H1 (cell line): ENCODE data around the gene BAZ1B. TPM values are rescaled to one million over a fixed set of nuclear protein-coding genes. Genes with fewer than 3 reads are reported as not detected.

Experiments used
- CTCF ChIA-PET: fragments of 300-600 bp; sonication (Branson Sonifier 250); formaldehyde crosslinking; loops from one replicate; lab custom pipeline; 2021; ENCODE audit not compliant: partially characterized antibody; lab: Charles Lee
- POLR2A ChIA-PET: fragments of 300-600 bp; sonication (Branson Sonifier 250); formaldehyde crosslinking; loops from one replicate; lab custom pipeline; 2021; ENCODE audit warnings: inconsistent platforms; ENCODE audit not compliant: partially characterized antibody; lab: Charles Lee
- DNase-seq, 2 experiments: peaks; one replicate each; pipeline versions ENCODE4 v3.0.0 to v3.0.0-alpha.2; 2010 to 2022; ENCODE audit warnings: low spot score in 2 of 2, low read depth in 1 of 2, mixed read lengths in 1 of 2
- FAIRE-seq: peaks from 2 replicates; lab custom pipeline; 2011; peaks lifted over from hg19 to GRCh38; lab: Jason Lieb, UNC
- H2AFZ ChIP-seq: 2 replicates; pipeline ENCODE4 v1.8.1; 2012; ENCODE audit warnings: low read length, inconsistent platforms
- H2AK5ac ChIP-seq: 2 replicates; pipeline ENCODE4 v1.6.1; 2013; ENCODE audit warnings: low read depth, low read length
- H2BK120ac ChIP-seq: replicated peaks from 2 replicates; pipeline ENCODE3; 2013; ENCODE audit warnings: low read depth, low read length, inconsistent platforms
- H2BK12ac ChIP-seq: 2 replicates; pipeline ENCODE4 v1.6.1; 2013; ENCODE audit warnings: low read depth, low read length
- H2BK15ac ChIP-seq: 2 replicates; pipeline ENCODE4 v1.6.1; 2013; ENCODE audit warnings: low read length
- H2BK20ac ChIP-seq: 2 replicates; pipeline ENCODE4 v1.6.1; 2013; ENCODE audit warnings: low read length
- H2BK5ac ChIP-seq: 2 replicates; pipeline ENCODE4 v1.6.1; 2013; ENCODE audit warnings: low read depth, low read length
- H3K14ac ChIP-seq: 2 replicates; pipeline ENCODE4 v1.6.1; 2013; ENCODE audit warnings: inconsistent platforms; ENCODE audit not compliant: insufficient read length
- H3K18ac ChIP-seq: 2 replicates; pipeline ENCODE4 v1.6.1; 2013; ENCODE audit warnings: low read length; ENCODE audit errors: extremely low read depth
- H3K23ac ChIP-seq: 2 replicates; pipeline ENCODE4 v1.6.1; 2013; ENCODE audit warnings: inconsistent platforms; ENCODE audit not compliant: insufficient read length
- H3K23me2 ChIP-seq: 2 replicates; pipeline ENCODE4 v1.6.1; 2013; ENCODE audit warnings: low read depth, low read length
- H3K27ac ChIP-seq: 2 replicates; pipeline ENCODE4 v1.6.1; 2011; ENCODE audit warnings: low read depth, low read length, inconsistent platforms
- H3K27me3 ChIP-seq, 4 experiments: replicated peaks in 1 of 4; 1 replicate in 1 of 4; 2 replicates in 3 of 4; pipeline versions ENCODE4 v1.6.1 to v1.8.1; 2011 to 2013; ENCODE audit warnings: low read length in 3 of 4, mild to moderate bottlenecking in 3 of 4, inconsistent platforms in 2 of 4, mixed read lengths in 2 of 4, moderate library complexity in 1 of 4; ENCODE audit not compliant: control insufficient read depth in 3 of 4, insufficient read depth in 3 of 4; ENCODE audit errors: extremely low read depth in 1 of 4
- H3K36me3 ChIP-seq, 4 experiments: 2 replicates each; pipeline versions ENCODE4 v1.6.1 to v1.8.1; 2011 to 2013; ENCODE audit warnings: mild to moderate bottlenecking in 4 of 4, low read length in 3 of 4, moderate library complexity in 2 of 4, control low read depth in 1 of 4, inconsistent platforms in 1 of 4; ENCODE audit not compliant: insufficient read depth in 4 of 4, control insufficient read depth in 2 of 4
- H3K4ac ChIP-seq: replicated peaks from 2 replicates; pipeline ENCODE3; 2013; ENCODE audit warnings: low read length, low read depth, mixed read lengths, inconsistent platforms; ENCODE audit not compliant: insufficient read length
- H3K4me1 ChIP-seq, 4 experiments: replicated peaks in 1 of 4; 1 replicate in 1 of 4; 2 replicates in 3 of 4; pipeline versions ENCODE4 v1.6.1 to v1.8.1; 2011 to 2013; ENCODE audit warnings: low read length in 3 of 4, inconsistent platforms in 2 of 4, mixed read lengths in 1 of 4; ENCODE audit not compliant: insufficient read depth in 4 of 4, control insufficient read depth in 3 of 4
- H3K4me2 ChIP-seq, 2 experiments: 2 replicates each; pipeline versions ENCODE4 v1.6.1 to v1.8.1; 2011 to 2013; ENCODE audit warnings: low read depth in 2 of 2, low read length in 2 of 2, control low read depth in 1 of 2, inconsistent platforms in 1 of 2, mild to moderate bottlenecking in 1 of 2; ENCODE audit not compliant: insufficient read depth in 1 of 2
- H3K4me3 ChIP-seq, 4 experiments: fragments of 200-600, 300-600 bp in 1 of 4; sonication (generic), shearing (Covaris generic), sonication (Bioruptor Twin) in 1 of 4; 2 replicates each; pipeline versions ENCODE4 v1.5.1 to v1.8.1; 2011 to 2016; ENCODE audit warnings: low read length in 4 of 4, low read depth in 3 of 4, control low read depth in 2 of 4, inconsistent platforms in 2 of 4, mild to moderate bottlenecking in 2 of 4, mixed read lengths in 1 of 4, moderate library complexity in 1 of 4; ENCODE audit not compliant: insufficient read depth in 2 of 4; ENCODE audit errors: extremely low read depth in 1 of 4
- H3K56ac ChIP-seq: replicated peaks from 2 replicates; pipeline ENCODE3; 2013; ENCODE audit warnings: low read depth, mild to moderate bottlenecking, mixed read lengths, low read length, inconsistent platforms; ENCODE audit not compliant: insufficient read length
- H3K79me1 ChIP-seq: 2 replicates; pipeline ENCODE4 v1.6.1; 2013; ENCODE audit warnings: low read depth, low read length, control low read depth
- H3K79me2 ChIP-seq, 2 experiments: 2 replicates each; pipeline versions ENCODE4 v1.6.1 to v1.8.1; 2012 to 2013; ENCODE audit warnings: low read length in 2 of 2, mild to moderate bottlenecking in 2 of 2, inconsistent platforms in 1 of 2; ENCODE audit not compliant: insufficient read depth in 2 of 2, control insufficient read depth in 1 of 2
- H3K9ac ChIP-seq, 4 experiments: replicated peaks in 1 of 4; 1 replicate in 1 of 4; 2 replicates in 3 of 4; pipeline versions ENCODE4 v1.6.1 to v1.8.1; 2011 to 2013; ENCODE audit warnings: low read depth in 3 of 4, low read length in 3 of 4, control low read depth in 2 of 4, mild to moderate bottlenecking in 2 of 4, moderate library complexity in 2 of 4, inconsistent platforms in 1 of 4; ENCODE audit errors: extremely low read depth in 1 of 4
- H3K9me3 ChIP-seq, 2 experiments: 2 replicates each; pipeline versions ENCODE4 v1.6.1 to v1.8.1; 2012 to 2013; ENCODE audit warnings: mild to moderate bottlenecking in 2 of 2, moderate library complexity in 2 of 2, control low read depth in 1 of 2, inconsistent platforms in 1 of 2, low read depth in 1 of 2, low read length in 1 of 2, mixed read lengths in 1 of 2; ENCODE audit not compliant: insufficient read depth in 2 of 2
- H4K20me1 ChIP-seq, 2 experiments: replicated peaks in 1 of 2; 2 replicates each; pipeline versions ENCODE3 to v1.8.1; 2011 to 2013; ENCODE audit warnings: inconsistent platforms in 2 of 2, low read length in 2 of 2, mild to moderate bottlenecking in 1 of 2; ENCODE audit not compliant: insufficient read depth in 2 of 2, control insufficient read depth in 1 of 2
- H4K5ac ChIP-seq: 2 replicates; pipeline ENCODE4 v1.6.1; 2013; ENCODE audit warnings: low read length, low read depth, mixed read lengths, inconsistent platforms; ENCODE audit not compliant: insufficient read length
- H4K8ac ChIP-seq: 2 replicates; pipeline ENCODE4 v1.8.0; 2013; ENCODE audit warnings: mild to moderate bottlenecking, moderate library complexity, low read length, inconsistent platforms; ENCODE audit not compliant: insufficient read depth; ENCODE audit errors: extremely low read depth
- H4K91ac ChIP-seq: replicated peaks from 2 replicates; pipeline ENCODE3; 2013; ENCODE audit warnings: low read length, mixed read lengths, inconsistent platforms; ENCODE audit not compliant: insufficient read length
- BRCA1 ChIP-seq: IDR thresholded peaks from 2 replicates; pipeline ENCODE4 v1.6.1; 2012; ENCODE audit warnings: low read depth, low read length, improper control_type of control experiment
- CHD1 ChIP-seq: IDR thresholded peaks from 2 replicates; pipeline ENCODE4 v1.6.1; 2012; ENCODE audit warnings: low read depth, low read length, improper control_type of control experiment
- EGR1 ChIP-seq: IDR thresholded peaks from 2 replicates; pipeline ENCODE4 v1.6.1; 2011; ENCODE audit warnings: low read depth, low read length, borderline replicate concordance
- EZH2 ChIP-seq: fragments of 200-600 bp; sonication (generic); IDR thresholded peaks from 2 replicates; pipeline ENCODE4 v1.7.1; 2012; ENCODE audit warnings: low read depth, mild to moderate bottlenecking, moderate library complexity, low read length, inconsistent platforms; ENCODE audit not compliant: severe bottlenecking
- HDAC6 ChIP-seq: IDR thresholded peaks from one replicate; pipeline ENCODE4 v1.7.1; 2012; ENCODE audit warnings: low read depth, mild to moderate bottlenecking, inconsistent platforms, low read length, moderate library complexity
- KDM1A ChIP-seq: fragments of 200-600, 300-600 bp; sonication (generic); IDR thresholded peaks from 2 replicates; pipeline ENCODE4 v1.7.1; 2016; ENCODE audit warnings: mild to moderate bottlenecking, low read length, borderline replicate concordance
- PHF8 ChIP-seq: fragments of 200-600 bp; sonication (generic); conservative IDR thresholded peaks from 2 replicates; pipeline ENCODE4 v1.7.1; 2012; ENCODE audit warnings: low read depth, mild to moderate bottlenecking, inconsistent platforms, low read length, moderate library complexity
- SP2 ChIP-seq: IDR thresholded peaks from 2 replicates; pipeline ENCODE4 v1.6.1; 2012; ENCODE audit warnings: mild to moderate bottlenecking, low read length, inconsistent platforms
- ZNF274 ChIP-seq: IDR thresholded peaks from 2 replicates; pipeline ENCODE4 v1.7.0; 2012; ENCODE audit warnings: low read length, borderline replicate concordance; ENCODE audit errors: extremely low read depth
- WGBS, 2 experiments: shearing (Covaris generic) in 1 of 2; methylation state at CpG; one replicate each; pipeline versions ENCODE4 v1.1.6 to v1.1.7; 2013 to 2015; ENCODE audit warnings: low lambda C conversion rate in 2 of 2, mixed read lengths in 2 of 2, inconsistent platforms in 1 of 2, low coverage in 1 of 2, missing lambda C conversion rate in 1 of 2; ENCODE audit not compliant: insufficient replicate concordance in 2 of 2, insufficient coverage in 1 of 2, insufficient read length in 1 of 2; ENCODE audit errors: extremely low coverage in 1 of 2, missing lambda C conversion rate in 1 of 2; 5-methylcytosine and 5-hydroxymethylcytosine counted together
- polyA plus RNA-seq, 7 experiments: library from polyadenylated mRNA; depleted of rRNA in 3 of 7; stranded (reverse) in 5 of 7; unstranded in 2 of 7; fragments of >200 nt in 5 of 7; fragments of 200-250 nt in 2 of 7; gene quantifications; 1 replicate in 5 of 7; 2 replicates in 1 of 7; 4 replicates in 1 of 7; pipeline versions ENCODE4 v1.2.1 to v1.2.3, GENCODE V29; 2011 to 2013; ENCODE audit warnings: missing spikeins in 2 of 7, mixed read lengths in 2 of 7
- total RNA-seq: library from RNA; stranded (reverse); fragmentation: NEBNext Ultra II Directional; extraction: Animal tissue kit (Norgen Biotek cat#: 25700); gene quantifications from 2 replicates; pipeline ENCODE4 v1.2.1, GENCODE V29; 2021
- TF ChIP-seq, protein P1 (sequence below): IDR thresholded peaks from 2 replicates; pipeline ENCODE4 v1.6.1; 2012; ENCODE audit warnings: inconsistent platforms

BAZ1B gene
- total and polyA plus RNA-seq, 2 of the 8 experiments (the other 6 are each of a cell fraction or from before 2014, with no cell fraction given): 21.0 to 86.8 TPM

DNA sequence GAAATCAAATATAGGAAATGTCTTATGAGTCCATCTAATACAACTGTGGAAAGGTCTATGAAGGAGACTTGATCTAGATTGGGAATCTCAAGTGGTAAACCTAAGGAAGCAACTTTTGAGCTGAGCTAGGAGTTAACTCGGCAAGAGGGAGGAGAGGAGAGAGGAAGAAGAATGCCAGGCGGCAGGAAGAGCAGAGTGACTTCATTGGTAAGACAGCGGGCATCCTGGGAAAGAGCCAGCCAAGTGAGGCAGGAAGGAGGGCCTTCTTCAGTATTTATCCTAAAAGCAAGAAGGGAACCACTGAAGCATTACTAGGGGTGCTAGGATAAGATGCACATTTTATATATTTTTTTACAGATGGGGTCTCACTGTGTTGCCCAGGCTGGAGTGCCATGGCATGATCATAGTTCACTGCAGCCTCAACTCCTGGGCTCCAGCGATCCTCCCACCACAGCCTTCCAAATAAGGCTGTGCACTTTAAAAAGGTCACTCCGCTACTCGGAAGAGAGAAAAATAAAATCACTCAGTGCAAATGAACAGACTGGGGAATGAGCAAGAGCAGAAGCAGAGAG, 33.4 kb upstream of the BAZ1B start:
- 86% methylated on average over 6 of the region's 6 CpGs; no CpG with 5 or more reads in 1 of the 2 experiments for WGBS, 2 experiments
- TF ChIP-seq BRCA1 (no peak), EZH2 (no peak), CHD1 (no peak), SP2 (no peak), ZNF274 (no peak), EGR1 (no peak), KDM1A (no peak), PHF8 (no peak), HDAC6 (no peak)
- TF ChIP-seq, protein P1, sequence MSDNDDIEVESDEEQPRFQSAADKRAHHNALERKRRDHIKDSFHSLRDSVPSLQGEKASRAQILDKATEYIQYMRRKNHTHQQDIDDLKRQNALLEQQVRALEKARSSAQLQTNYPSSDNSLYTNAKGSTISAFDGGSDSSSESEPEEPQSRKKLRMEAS: no peak

More for the DNA sequence above, 33.4 kb upstream of the BAZ1B start:
- H4K8ac ChIP-seq: no peak overlapping the region
- H3K14ac ChIP-seq: no peak overlapping the region
- H4K5ac ChIP-seq: no peak overlapping the region
- no peak overlapping the region for H2BK12ac ChIP-seq
- no peak overlapping the region for H2AK5ac ChIP-seq
- POLR2A ChIA-PET: interaction anchor here (0.7 to 1.9 kb wide), 4 partner anchors 33 to 36 kb away, joined by 3 to 31 read pairs (median 4); partner anchors contain the start of gene BAZ1B
- no peak overlapping the region for H2BK20ac ChIP-seq
- H3K27ac ChIP-seq: no peak overlapping the region
- CTCF ChIA-PET: no interaction called here
- no peak overlapping the region for H3K23ac ChIP-seq
- H2AFZ ChIP-seq: no peak overlapping the region
- no peak overlapping the region for H3K18ac ChIP-seq
- no peak for FAIRE-seq
- DNase-seq: no peak
- H2BK120ac ChIP-seq: no peak overlapping the region
- no peaks in the 10 kb centered on the region for H3K9me3 ChIP-seq
- no peak overlapping the region for H3K4me3 ChIP-seq
- H3K27me3 ChIP-seq: peaks cover 0 to 7% (median under 1%) of the 10 kb centered on the region in 4 experiments; a peak in 4 of 7 replicates
- H3K4me2 ChIP-seq: peak overlapping the region in 1 of 2 experiments; percentile 92; a peak in 1 of 4 replicates
- peaks cover 6% of the 10 kb centered on the region; the same call in 1 of the 2 replicates for H3K79me1 ChIP-seq
- no peak overlapping the region for H2BK5ac ChIP-seq
- H3K4ac ChIP-seq: no peak overlapping the region
- H4K20me1 ChIP-seq: peaks cover 2 to 3% of the 10 kb centered on the region in 2 experiments
- peaks cover 0 to 33% of the 10 kb centered on the region in 2 experiments; a peak in 3 of 4 replicates for H3K79me2 ChIP-seq
- H3K56ac ChIP-seq: no peak overlapping the region
- H3K23me2 ChIP-seq: peaks cover 9% of the 10 kb centered on the region
- H2BK15ac ChIP-seq: no peak overlapping the region
- H4K91ac ChIP-seq: no peak overlapping the region
- peaks cover 0 to 5% (median 2%) of the 10 kb centered on the region in 4 experiments; a peak in 2 of 8 replicates for H3K36me3 ChIP-seq
- peaks cover 0 to 3% (median 1%) of the 10 kb centered on the region in 4 experiments; a peak in 2 of 7 replicates for H3K4me1 ChIP-seq
- no peak overlapping the region for H3K9ac ChIP-seq
